Testis (tissue), 3 donors: ENCODE measurements around the gene CEP72. TPM values are rescaled to one million over a fixed set of nuclear protein-coding genes. Genes with fewer than 3 reads are reported as not detected.

Experiments
- DNase-seq: peaks from one replicate; pipeline ENCODE4 v3.0.0-alpha.2; 2019
- H3K27ac ChIP-seq, 2 donors: fragments of 200-600 bp; sonication (generic); one replicate each; pipeline ENCODE4 v1.5.1; 2019
- H3K27me3 ChIP-seq: fragments of 200-600 bp; sonication (generic); one replicate; pipeline ENCODE4 v1.5.1; 2019
- H3K36me3 ChIP-seq: fragments of 200-600 bp; sonication (generic); one replicate; pipeline ENCODE4 v1.5.1; 2017; ENCODE audit warnings: low read depth; ENCODE audit errors: missing control alignments
- H3K4me1 ChIP-seq: fragments of 200-600 bp; sonication (generic); one replicate; pipeline ENCODE4 v1.5.1; 2019
- H3K4me3 ChIP-seq, 2 donors: fragments of 200-600 bp; sonication (generic); one replicate each; pipeline ENCODE4 v1.5.1; 2017 to 2019
- H3K9me3 ChIP-seq: fragments of 200-600 bp; sonication (generic); one replicate; pipeline ENCODE4 v1.5.1; 2017
- POLR2A ChIP-seq: fragments of 450-650 bp; IDR thresholded peaks from one replicate; pipeline ENCODE4 v1.6.1; 2017; ENCODE audit warnings: antibody characterized with exemption, mild to moderate bottlenecking, moderate library complexity
- WGBS, 2 donors: methylation state at CpG; one replicate each; pipeline ENCODE4 v1.1.5; 2018; 5-methylcytosine and 5-hydroxymethylcytosine counted together
- intact Hi-C: fragments of 100-400 bp; cut with DNase I; formaldehyde crosslinking; loops from one replicate; pipeline ENCODE4 v1.15.1; 2023; ENCODE audit warnings: low total_unique reads
- polyA plus RNA-seq: library from polyadenylated mRNA; stranded (reverse); fragments of 350-450 nt; fragmentation: Illumina TruSeq; extraction: RNeasy Lipid Tissue Mini Kit (QIAGEN cat#74804); gene quantifications from one replicate; pipeline ENCODE4 v1.2.3, GENCODE V29; 2014; ENCODE audit warnings: low read depth, low replicate concordance; ENCODE audit not compliant: insufficient read depth
- total RNA-seq, 2 donors: library from RNA; depleted of rRNA; stranded (reverse); fragments of >200 nt; gene quantifications; one replicate each; pipeline ENCODE4 v1.2.3, GENCODE V29; 2016
- TF ChIP-seq, protein P1 (sequence below), 3 experiments: fragments of 450-650 bp in 2 of 3; fragments of 200-600 bp in 1 of 3; sonication (generic) in 1 of 3; IDR thresholded peaks; one replicate each; pipeline ENCODE4 v1.5.1; 2016 to 2019; ENCODE audit warnings: antibody characterized with exemption in 3 of 3, mild to moderate bottlenecking in 2 of 3, moderate library complexity in 1 of 3

Gene CEP72
- total and polyA plus RNA-seq, 3 donors from 2014 or later, result 18.5 to 31.2 (median 19.8) TPM

GRCh38 chr5:640461-641330 is 28.6 kb downstream of the CEP72 start:
- Histone ChIP-seq H3K4me1 (no peaks in the 10 kb centered on the region), H3K9me3 (no peaks in the 10 kb centered on the region), H3K27me3 (no peaks in the 10 kb centered on the region), H3K4me3 (no peak overlapping the region), H3K27ac (no peak overlapping the region), H3K36me3 (no peaks in the 10 kb centered on the region)
- no peak for TF ChIP-seq POLR2A
- TF ChIP-seq, protein P1, sequence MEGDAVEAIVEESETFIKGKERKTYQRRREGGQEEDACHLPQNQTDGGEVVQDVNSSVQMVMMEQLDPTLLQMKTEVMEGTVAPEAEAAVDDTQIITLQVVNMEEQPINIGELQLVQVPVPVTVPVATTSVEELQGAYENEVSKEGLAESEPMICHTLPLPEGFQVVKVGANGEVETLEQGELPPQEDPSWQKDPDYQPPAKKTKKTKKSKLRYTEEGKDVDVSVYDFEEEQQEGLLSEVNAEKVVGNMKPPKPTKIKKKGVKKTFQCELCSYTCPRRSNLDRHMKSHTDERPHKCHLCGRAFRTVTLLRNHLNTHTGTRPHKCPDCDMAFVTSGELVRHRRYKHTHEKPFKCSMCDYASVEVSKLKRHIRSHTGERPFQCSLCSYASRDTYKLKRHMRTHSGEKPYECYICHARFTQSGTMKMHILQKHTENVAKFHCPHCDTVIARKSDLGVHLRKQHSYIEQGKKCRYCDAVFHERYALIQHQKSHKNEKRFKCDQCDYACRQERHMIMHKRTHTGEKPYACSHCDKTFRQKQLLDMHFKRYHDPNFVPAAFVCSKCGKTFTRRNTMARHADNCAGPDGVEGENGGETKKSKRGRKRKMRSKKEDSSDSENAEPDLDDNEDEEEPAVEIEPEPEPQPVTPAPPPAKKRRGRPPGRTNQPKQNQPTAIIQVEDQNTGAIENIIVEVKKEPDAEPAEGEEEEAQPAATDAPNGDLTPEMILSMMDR (IDR thresholded peaks at IDR 0.05), result no peak
- WGBS, 2 donors, result 92 to 93% methylated on average over 21 to 35 of the region's 35 CpGs
- intact Hi-C loops, result no loop called here
- no peak for DNase-seq

DNA sequence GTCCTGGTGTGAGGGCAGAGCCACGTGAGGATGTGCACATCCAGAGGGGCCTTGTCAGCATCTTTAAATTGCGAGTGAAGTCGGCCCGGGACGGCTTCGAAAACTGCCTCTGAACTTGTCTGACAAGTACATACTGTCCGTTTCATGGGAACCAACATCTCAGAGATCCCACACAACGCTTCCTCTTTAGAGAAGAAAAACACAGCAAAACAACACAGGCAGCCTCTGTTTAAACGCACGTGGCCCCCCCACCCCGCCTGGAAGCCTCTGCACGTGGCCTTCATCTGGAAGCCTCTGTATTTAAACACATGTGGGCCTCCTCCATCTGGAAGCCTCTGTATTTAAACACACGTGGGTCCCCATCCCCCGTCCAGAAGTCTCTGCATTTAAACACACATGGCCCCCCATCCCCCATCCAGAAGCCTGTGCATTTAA is 29.2 kb downstream of the CEP72 start:
- DNase-seq, result no peak
- WGBS, 2 donors, result 87 to 89% methylated on average over 14 of the region's 14 CpGs

DNA sequence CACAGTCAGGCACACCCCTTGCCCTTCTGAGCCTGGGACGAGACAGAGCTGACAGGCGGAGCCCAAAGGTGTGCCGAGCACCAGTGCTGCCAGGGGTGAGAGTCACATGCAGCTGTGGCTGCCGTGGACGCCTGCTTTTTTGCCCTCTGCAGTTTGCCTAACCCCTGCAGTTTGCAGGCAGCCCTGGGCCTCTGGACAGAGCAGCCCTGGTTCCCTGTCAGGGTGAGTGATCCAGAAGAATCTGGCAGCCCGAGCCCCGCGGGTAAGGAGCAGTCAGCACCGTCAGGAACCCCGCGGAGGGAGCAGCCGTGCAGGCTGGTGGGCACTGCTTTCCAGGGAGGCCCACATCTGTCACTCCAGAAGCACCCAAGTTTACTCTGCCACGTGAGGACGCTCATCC is 30.3 kb downstream of the CEP72 start:
- TF ChIP-seq POLR2A, result no peak
- TF ChIP-seq, protein P1 (IDR thresholded peaks at IDR 0.05), result no peak
- Histone ChIP-seq H3K27ac (no peak overlapping the region), H3K4me3 (no peak overlapping the region), H3K36me3 (no peaks in the 10 kb centered on the region), H3K27me3 (no peaks in the 10 kb centered on the region), H3K4me1 (peaks cover 2% of the 10 kb centered on the region), H3K9me3 (no peaks in the 10 kb centered on the region)
- intact Hi-C loops, result no loop called here
- 97% methylated on average over 14 of the region's 14 CpGs; no CpG with 5 or more reads in 1 of the 2 donors for WGBS, 2 donors
- no peak for DNase-seq

More for the DNA sequence above, 29.2 kb downstream of the CEP72 start:
- H3K36me3 ChIP-seq, result no peaks in the 10 kb centered on the region
- no peaks in the 10 kb centered on the region for H3K27me3 ChIP-seq
- H3K4me3 ChIP-seq, result no peak overlapping the region
- no peak overlapping the region for H3K27ac ChIP-seq
- intact Hi-C loops, result no loop called here
- H3K4me1 ChIP-seq, result no peaks in the 10 kb centered on the region
- TF ChIP-seq POLR2A, result no peak
- TF ChIP-seq, protein P1 (IDR thresholded peaks at IDR 0.05), result no peak
- no peaks in the 10 kb centered on the region for H3K9me3 ChIP-seq

- DNase-seq, result no peak
- 94% methylated on average over 15 to 21 of the region's 21 CpGs for WGBS, 2 donors
- Histone ChIP-seq H3K27me3 (no peaks in the 10 kb centered on the region), H3K4me3 (no peak overlapping the region), H3K36me3 (no peaks in the 10 kb centered on the region), H3K4me1 (peaks cover 2% of the 10 kb centered on the region), H3K27ac (no peak overlapping the region), H3K9me3 (no peaks in the 10 kb centered on the region)
- intact Hi-C loops, result no loop called here
- TF ChIP-seq, protein P1 (IDR thresholded peaks at IDR 0.05), result no peak
- TF ChIP-seq POLR2A, result no peak
Observed at GRCh38 chr5:643351-643801, 31.2 kb downstream of the CEP72 start.
